ENCODE data around the gene PAEP.

DNA sequence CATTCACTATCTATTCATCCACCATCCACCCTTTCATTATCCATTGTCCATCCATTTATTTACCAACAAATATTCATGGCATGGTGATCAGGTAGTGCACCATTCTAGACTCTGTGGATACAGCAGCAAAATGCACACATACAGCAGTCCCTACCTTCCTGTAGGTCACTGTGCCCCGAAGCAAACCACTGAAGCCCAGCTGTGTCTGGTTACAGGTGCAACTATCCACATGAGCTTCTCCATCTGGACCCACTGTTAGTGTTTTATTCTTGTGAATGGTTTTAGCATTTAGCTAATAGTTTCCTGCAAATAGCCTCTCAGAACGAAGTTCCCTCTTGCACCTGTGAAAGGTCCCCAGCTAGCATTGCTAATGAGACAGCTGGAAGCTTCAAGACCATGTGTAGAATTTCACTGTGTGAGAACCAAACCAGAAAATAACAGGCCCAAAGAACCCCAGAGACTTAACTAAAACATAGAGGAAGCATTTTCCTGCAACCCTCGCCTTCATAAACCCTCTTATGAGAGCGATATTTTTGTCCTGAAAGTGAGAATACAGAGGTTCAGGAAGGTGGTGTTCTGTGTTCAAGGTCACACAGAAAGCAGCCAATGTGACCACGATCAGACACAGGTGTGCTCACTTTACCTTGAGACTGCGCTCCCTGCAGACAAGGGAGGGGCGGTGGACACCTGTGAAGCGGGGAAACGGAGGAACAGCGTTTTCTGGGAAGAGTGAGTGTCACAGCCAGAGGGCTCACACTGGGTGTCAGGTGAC is 18.5 kb downstream of the PAEP start:
- TF ChIP-seq POLR2A (IDR thresholded peaks at IDR 0.05), result no peak
- no peak for TF ChIP-seq CTCF (IDR thresholded peaks at IDR 0.05)

Measured in uterus (tissue), 2 donors.